NCI-H1417 treated with DMSO at 0.1 percent for 48 hours (cell line): Measurements from ENCODE around the gene LAMA2.

Experiments
- DNase-seq: peaks from one replicate; lab custom pipeline; 2025; lab: John Stamatoyannopoulos, UW

Gene LAMA2

DNA sequence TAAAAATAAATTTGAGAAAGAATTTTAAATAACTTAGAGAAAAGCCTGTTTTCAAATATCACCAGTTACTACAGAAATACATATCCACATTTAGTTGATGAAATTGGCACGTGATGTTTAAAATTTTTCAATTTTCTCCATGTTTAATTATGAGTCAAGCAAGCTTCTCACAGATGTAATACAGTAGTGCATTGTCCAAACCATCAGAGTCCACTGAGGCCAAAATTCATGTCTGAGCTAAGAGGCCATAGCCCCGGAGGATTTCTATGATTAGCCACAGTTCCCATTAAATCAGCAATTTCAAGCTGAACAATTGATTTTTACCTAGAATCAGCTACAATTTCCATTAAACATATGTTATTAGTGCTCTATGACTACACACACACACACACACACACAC lies 387.0 kb downstream of the LAMA2 start:
- no peak for DNase-seq

DNA sequence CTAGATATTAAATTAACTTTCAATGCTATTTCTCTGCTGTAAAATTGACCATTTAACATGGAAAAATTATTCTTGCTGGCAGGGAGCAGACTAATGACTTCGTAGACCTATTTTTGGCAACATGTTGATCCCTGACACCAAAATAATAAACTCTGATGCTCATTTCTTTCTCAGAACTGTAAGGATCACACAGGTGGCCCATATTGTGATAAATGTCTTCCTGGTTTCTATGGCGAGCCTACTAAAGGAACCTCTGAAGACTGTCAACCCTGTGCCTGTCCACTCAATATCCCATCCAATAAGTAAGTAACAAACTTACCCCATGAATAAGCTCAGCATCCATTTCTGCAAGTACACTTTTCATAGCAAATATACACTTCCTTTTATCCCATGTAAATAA lies 387.5 kb downstream of the LAMA2 start:
- no peak for DNase-seq

DNA sequence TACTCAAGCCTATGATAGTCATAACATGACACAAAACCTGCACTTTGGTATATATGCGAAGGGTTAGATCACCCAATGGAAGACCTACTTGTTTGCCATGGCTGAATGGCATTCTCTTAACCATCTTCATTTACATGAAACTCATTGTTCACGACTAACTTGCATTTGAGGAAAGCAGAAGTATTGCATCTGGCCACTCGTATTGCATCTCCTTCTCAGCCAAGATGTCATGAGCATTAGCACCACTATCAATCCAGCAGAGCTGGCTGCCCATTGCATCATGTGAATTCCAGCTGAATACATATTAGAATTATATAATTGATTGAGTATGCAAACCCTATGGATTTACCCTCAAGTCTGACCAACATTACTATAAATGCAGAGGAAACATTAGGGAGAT lies 390.2 kb downstream of the LAMA2 start:
- DNase-seq, result peak; percentile 61

DNA sequence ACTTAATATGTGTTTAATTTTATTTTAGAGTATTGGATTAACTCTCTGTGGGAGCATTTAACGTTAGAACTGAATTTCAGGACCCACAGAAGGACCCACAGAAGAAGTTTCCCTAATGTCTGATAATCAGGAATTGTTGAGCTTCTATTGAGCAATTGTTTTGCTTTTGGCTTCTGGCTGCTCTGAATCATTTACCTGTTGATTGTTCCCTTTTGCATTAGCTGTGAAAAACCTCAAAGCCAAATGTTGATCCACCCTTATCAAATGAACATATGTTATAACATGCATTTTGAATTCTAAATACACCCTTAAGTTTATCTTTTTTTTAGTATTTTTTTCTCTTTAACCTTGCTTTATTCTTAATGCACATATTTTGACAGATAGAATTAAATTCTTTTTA lies 393.5 kb downstream of the LAMA2 start:
- no peak for DNase-seq

DNA sequence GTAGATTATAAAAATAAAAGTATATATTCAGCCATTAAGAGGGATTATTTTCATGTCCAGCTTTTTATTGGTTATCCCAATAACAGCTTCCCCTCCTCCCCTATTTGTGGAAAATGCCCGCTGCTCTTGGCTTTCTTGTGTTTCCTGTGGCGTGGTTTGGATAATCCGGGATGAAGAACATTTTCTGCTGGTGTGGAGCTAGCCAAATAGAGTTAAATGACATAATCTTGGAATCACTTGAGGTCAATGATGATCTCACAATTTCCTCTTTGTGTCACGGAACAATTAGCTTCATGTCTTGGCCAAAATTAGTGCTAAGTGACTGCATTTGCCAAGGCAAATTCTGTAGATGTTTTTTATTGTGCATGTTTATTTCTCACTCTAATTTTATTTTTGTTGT lies 394.0 kb downstream of the LAMA2 start:
- DNase-seq, result no peak

DNA sequence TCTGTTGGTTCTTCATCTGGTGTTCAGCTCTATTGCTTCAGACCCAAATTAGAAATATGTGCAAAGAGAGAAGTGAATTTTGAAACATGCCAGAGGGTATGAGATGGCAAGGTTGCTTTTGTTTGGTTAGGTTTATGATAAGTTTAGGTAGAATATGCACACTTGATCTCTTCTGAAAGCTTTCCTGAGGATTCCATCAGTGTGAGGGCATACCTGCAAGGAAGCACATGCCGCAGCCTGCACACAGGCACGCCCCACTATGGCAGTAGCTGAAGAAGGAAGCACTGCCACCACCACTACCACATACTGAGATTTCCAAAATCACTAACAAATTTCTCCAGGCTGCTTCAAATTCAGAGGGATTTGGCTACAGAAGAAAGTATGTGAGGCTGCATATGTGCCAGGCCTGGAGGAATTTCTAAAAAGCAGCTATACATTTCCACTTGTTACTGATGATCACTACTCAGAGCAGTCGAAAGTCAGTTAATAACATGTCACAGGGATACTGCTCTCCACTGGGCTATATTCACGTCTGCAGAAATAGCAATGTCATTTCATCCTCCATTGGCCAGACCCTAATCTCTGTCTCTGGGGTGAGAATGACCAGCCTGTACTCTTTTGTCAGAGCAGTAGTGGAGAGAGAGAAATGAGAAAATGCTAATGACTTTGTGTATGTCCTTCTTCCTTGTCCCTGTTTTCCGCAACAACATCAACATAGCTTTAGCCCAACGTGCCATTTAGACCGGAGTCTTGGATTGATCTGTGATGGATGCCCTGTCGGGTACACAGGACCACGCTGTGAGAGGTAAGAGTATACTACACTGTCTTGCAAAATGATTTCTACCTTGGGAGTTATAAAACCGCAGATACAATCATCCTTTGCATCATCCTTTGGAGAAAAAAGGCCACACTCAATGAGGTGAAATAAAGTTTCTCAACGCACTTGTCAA lies 396.7 kb downstream of the LAMA2 start:
- no peak for DNase-seq

DNA sequence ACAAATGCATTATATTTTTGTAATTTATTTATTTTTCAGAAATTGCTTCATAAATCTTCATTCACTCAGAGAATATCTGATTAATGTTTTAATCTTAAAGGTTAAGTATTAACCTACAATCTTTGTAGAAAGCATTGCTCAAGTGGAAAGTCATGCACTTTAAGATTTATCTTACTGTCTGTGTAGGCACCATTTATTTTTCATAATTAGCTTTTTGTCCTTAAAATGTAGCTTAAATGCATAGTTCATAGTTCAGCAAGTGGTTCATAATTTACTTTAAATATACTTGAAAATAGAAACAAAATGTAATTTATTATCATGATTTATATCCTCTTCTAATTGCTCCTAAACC lies 397.3 kb downstream of the LAMA2 start:
- no peak for DNase-seq

DNA sequence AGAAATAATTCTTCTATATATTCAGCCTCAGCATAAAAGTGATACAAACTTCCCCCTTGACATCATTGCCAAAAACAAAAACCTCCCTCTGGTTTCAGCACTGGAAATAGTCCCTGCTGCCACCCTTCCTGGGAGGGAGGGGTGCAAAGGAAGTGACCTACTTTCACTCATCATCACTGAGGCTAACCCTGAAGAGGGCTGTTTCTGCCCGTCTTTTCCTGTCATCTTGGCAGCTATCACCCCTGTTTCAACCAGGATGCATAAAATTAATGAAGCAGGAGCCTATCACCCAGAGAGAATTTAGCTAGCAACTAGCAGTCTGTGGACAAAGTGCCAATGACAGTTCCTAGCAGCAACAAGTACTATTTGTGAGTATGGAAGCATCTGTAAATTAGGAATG lies 397.8 kb downstream of the LAMA2 start:
- no peak for DNase-seq

DNA sequence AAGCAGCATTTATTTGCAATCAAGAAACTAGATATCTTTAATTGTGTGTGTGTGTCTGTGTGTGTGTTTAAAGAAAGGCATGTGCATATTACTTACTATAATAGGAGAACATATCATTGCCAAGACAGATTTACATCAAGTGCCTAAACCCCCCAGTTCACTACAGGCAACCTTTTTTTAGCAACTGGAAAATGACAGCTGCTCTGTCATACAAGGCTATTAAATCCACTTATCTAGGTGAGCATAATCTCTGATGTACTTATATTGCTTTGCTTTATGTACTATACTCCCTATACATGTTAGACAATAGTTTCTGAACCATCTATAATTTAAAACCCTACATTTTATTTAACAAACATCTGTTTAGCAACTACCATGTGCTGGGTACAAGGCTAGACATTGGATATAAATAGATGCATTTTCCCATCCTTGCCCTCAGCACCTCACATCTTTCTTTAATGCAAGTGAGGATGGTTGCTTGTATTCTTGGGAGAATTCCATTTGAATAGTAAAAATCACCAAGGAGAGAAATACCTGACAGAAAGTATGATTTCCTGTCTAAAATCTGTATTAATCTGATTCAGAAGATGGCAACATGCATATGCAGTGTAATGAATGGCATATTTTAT lies 398.3 kb downstream of the LAMA2 start:
- peak; percentile 47 for DNase-seq

DNA sequence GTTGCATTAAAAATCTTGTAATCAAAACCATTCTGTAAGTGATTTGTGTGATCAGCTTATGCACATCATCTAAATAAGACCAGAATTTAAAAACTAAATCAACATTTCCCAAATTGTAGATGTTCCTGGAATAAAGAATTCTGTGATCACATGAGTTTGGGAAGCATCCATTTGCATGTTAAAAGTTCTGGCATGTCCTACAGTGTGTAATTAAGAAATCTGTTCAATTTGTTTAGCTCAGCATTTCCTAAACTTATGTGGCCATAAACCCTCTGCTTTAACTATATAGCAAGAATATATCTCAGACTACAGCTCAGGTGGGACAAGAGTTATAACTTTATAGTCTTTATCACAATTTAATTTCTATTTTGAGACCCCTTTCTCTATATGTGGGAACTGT lies 399.1 kb downstream of the LAMA2 start:
- no peak for DNase-seq

DNA sequence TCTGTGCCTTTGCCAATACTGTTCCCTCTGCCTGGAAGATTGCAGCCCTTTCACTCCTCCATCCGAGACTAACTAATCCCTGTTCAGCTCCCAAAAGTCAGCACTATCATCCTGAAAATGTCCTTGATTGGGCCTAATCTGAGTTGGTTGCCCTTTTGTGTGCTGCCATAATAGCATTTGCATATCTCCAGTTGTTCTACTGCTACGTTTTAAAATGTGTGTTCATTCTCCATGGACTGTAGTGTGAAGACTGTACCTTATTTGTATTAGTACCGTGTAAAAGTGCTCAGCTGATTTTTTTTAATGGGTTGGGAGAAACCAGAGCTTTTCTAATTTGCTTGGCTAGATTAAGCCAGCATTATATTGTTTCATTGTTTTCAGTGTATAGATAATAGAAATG lies 401.3 kb downstream of the LAMA2 start:
- no peak for DNase-seq

DNA sequence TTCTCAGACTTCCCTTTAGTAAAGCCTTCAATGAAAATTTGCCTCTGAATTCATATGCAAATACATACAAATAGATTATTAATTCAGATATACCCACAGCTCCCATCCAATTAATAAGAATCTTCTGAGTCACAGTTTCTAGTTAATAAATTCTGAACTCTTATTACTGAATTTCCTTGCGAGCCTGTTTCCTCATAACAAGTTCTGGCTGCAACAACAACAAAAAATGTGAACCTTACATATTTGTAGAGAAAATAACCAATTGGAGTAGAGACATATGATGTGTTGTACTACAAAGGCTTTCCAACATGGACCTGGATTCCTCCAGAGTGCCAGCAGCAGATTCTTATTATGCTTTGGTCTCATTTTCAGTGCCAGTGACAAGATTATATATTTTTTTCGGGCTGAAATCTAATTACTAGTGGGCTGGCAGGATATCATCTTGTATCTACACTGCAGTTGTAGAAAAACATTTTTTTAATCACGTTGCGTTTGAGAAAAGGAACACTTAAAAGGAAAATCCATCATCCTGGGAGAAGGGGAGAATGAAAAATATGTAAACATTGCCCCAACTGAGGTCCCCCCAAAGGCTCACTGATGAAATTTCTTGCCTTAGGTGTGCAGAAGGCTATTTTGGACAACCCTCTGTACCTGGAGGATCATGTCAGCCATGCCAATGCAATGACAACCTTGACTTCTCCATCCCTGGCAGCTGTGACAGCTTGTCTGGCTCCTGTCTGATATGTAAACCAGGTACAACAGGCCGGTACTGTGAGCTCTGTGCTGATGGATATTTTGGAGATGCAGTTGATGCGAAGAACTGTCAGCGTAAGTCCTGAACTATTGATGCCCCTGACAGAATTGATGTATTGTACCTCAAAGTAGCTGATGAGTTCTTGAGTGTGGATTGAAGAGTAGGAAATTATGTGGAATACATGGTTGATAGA lies 404.6 kb downstream of the LAMA2 start:
- DNase-seq, result no peak

DNA sequence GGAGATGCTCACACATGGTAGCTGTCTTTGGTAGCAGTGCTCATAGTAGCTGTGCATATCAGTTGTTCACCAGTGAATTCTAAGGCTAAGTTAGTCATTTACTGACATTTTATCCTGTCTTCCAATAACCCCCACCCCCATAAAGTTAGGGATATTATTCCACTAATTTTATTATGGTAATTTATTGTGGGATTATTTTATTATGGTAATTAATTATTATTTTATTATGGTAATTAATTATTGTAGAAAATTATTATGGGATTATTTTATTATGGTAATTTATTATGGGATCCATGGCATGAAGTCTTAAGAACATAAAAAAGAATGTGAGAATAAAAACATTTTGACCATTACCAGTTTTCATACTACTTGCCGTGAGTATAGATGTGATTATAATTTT lies 406.5 kb downstream of the LAMA2 start:
- no peak for DNase-seq

DNA sequence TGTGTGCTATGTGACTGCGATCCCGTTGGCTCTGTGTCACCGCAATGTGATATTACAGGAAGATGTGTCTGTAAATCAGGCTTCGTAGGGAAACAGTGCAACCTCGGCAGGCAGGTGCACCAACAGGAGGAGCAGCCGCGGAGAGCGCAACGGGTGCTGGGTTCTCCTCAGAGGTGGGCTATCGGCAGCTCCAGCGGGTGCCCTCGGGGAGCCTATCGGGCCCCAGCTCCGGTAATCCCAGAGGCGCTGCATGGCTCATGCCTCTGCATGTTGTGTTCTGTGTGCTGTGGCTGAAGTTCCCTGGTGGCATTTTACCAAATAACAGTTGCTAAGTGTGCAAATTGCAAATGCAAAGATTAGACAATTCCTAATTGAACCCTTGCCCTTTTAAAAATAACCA lies 409.9 kb downstream of the LAMA2 start:
- no peak for DNase-seq

DNA sequence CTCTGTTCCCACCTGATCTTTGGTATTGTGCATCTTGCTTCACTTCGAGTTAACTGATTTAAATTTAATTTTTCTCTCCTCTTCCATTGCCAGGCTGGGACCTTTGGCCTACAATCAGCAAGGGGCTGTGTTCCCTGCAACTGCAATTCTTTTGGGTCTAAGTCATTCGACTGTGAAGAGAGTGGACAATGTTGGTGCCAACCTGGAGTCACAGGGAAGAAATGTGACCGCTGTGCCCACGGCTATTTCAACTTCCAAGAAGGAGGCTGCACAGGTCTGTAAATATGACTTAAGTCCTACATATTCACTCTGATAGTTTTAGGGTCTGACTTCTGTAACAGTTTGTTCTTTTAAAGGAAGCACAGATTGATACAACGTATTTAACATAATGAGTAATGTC lies 414.7 kb downstream of the LAMA2 start:
- DNase-seq, result no peak

DNA sequence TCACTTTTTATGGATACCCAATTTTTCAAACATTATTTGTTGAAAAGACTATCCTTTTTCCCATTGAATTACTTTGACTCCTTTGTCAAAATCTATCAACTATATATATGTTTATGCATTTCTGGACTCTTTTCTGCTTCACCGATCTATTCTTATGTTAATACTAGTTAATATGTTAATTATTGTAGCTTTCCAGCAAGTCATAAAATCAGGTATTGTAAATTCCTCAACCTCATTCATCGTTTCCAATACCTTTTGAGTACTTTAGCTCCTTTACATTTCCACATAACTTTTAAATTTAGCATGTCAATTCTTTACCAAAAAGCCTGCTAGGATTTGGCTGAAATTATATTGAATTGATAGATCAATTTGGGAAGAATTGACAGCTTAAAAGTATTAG lies 419.7 kb downstream of the LAMA2 start:
- DNase-seq, result no peak

DNA sequence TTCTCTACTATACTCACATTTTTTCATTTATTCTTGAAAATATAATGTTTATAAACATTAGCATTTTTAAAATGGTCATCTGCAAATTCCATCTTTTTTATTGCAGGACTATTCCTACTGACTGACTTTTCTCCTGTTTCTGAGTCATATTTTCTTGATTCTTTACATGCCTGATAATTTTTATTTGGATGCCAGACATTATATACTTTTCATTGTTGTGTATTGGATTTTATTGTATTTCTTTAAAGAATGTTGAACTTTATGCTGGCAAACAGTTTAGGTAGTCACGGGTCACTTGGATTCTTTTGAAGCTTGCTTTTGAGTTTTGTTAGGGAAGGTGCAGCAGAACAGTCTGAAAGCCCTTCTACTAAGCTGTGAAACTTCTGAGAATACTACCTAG lies 423.9 kb downstream of the LAMA2 start:
- no peak for DNase-seq

DNA sequence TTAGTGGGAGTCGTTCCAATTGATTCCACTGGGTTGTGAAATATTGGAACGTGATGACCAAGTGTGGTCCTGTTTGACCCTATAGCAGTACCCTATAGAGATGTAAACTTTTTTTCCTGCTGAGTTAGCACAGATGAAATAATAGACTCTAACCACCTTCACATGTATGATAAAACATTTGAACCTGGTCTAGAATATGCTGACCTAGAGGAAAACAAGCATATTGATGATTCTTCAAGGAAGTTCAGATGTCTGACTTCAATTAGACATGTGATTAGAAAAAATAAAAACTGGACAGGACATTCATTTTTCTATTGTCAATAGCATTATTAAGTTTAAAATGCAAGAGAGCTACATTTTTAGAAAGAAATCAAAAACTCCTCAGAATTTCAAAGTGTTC lies 424.9 kb downstream of the LAMA2 start:
- no peak for DNase-seq

DNA sequence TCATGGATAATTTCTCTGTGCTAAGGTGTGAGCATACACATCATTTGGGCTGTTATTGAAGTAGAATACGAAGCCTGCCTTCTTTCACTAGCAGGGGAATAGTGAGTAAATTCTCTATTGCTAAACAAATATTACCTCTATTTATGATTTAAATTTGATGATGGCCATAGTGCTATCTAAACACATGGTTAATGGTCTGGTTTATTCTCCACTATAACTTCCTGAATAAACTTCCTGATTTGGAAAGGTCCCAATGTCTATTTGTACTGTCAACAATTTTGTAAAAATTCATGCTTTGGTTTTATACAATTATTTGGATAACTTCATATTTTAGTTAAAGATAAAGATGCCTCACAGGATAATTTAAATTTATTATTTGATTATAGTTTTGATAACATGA lies 426.2 kb downstream of the LAMA2 start:
- no peak for DNase-seq

DNA sequence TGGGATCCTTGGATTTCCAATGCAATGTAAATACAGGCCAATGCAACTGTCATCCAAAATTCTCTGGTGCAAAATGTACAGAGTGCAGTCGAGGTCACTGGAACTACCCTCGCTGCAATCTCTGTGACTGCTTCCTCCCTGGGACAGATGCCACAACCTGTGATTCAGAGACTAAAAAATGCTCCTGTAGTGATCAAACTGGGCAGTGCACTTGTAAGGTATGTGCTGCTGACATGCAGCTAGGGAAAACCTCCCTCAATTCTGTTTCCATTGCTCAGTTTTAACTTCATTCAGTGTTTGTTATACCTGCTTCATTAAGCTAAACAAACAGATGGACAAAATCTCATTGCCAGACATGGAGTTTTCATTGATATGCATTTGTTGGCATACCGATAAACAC lies 429.9 kb downstream of the LAMA2 start:
- DNase-seq, result no peak

DNA sequence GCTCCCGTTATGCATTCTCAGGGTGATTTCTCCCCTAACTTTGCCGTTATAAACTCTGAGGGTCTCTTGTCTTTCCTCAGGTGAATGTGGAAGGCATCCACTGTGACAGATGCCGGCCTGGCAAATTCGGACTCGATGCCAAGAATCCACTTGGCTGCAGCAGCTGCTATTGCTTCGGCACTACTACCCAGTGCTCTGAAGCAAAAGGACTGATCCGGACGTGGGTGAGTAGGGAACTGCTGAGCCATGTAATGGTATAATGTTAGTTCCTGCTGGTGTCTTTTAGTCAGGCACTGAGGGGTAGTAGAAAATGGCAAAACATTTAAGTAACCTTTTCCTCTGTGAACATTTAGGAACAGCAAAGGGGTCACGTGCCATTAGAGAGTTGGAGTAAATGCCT lies 431.6 kb downstream of the LAMA2 start:
- no peak for DNase-seq

DNA sequence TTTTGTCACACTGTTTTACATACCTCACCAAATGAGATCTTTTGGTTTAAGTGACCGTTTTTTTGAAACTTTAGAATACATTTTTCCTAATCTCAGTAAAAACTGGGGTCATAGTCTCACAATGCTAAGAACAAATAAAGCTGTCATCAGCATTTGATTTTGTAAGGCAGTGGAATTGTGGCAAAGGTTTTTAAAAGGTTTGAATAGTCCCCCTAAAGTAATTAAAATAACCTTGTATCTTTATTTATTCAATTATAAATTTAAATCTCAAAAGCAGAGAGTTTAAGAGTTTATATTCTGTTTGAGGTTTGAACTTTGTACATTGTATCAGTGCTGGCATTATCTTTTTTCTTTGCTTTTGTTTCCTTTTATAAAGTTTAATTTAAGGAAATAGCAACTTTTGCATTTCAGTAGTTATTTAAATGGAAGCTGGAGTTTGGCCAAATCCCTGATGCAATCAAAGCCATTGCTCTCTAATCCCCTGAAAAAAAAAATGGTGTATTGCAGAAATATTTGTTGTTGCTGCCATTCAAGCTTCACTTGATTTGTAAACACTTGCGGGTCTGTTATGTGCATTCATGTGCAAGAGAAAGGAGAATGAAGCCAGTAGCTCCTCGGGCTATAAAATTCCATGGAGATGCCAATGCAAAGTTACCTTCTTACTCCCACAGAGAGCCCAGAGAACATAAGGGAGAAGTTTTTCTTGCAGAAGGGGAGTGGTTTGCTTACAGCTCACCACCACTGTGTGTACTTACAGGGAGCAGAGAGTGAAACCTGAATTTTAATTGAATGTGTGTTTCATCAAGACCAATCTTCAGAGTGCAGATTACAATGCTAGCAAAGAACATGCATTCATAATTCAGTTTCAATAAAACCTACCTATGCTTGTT lies 435.2 kb downstream of the LAMA2 start:
- no peak for DNase-seq
